Measurements from ENCODE around the gene SRC.

- TF ChIP-seq CTCF (IDR thresholded peaks at IDR 0.05 in 4 of 5, conservative IDR thresholded peaks at IDR 0.05 in 1 of 5): no peak
- TF ChIP-seq POLR2A (IDR thresholded peaks at IDR 0.05): no peak
Measured at GRCh38 chr20:37337208-37337991, 8.5 kb upstream of the SRC start.

Measured in gastrocnemius medialis (tissue), 4 donors.